K562 (cell line): ENCODE results near the gene TTC23L. TPM values are rescaled to one million over a fixed set of nuclear protein-coding genes. Genes with fewer than 3 reads are reported as not detected.

Experiments
- CAMTA2 ChIP-seq: fragments of 250-450 bp; sonication (Bioruptor Pico); conservative IDR thresholded peaks from 2 replicates; pipeline ENCODE4 v1.5.1; 2022
- ESRRB ChIP-seq: fragments of 250-450 bp; sonication (Bioruptor Pico); IDR thresholded peaks from 2 replicates; pipeline ENCODE4 v1.5.0; 2020; ENCODE audit warnings: mild to moderate bottlenecking, moderate library complexity, borderline replicate concordance
- FOXK2 ChIP-seq, 2 experiments: fragments of 450-650 bp; IDR thresholded peaks in 1 of 2; conservative IDR thresholded peaks in 1 of 2; 2 replicates each; pipeline ENCODE4 v1.6.1; 2016; ENCODE audit warnings: low read depth in 2 of 2, mild to moderate bottlenecking in 1 of 2
- HDAC1 ChIP-seq, 2 experiments: fragments of 450-650 bp; IDR thresholded peaks; 2 replicates each; pipeline ENCODE4 v1.6.1; 2016 to 2017; ENCODE audit warnings: inconsistent platforms in 1 of 2, mild to moderate bottlenecking in 1 of 2, moderate library complexity in 1 of 2
- MAX ChIP-seq: sonication (generic); formaldehyde crosslinking; IDR thresholded peaks from 2 replicates; pipeline ENCODE4 v1.9.0; 2022; ENCODE audit warnings: mild to moderate bottlenecking, missing genetic modification reagents
- NFXL1 ChIP-seq: fragments of 450-650 bp; formaldehyde crosslinking; IDR thresholded peaks from 2 replicates; pipeline ENCODE4 v1.4.0; 2021; ENCODE audit warnings: mild to moderate bottlenecking
- PHB ChIP-seq: fragments of 250-450 bp; sonication (Bioruptor Pico); IDR thresholded peaks from 2 replicates; pipeline ENCODE4 v1.5.0; 2021
- POLR2B ChIP-seq: fragments of 450-650 bp; IDR thresholded peaks from 2 replicates; pipeline ENCODE4 v1.6.1; 2018; ENCODE audit warnings: low read depth; ENCODE audit not compliant: partially characterized antibody
- RFX5 ChIP-seq: IDR thresholded peaks from 2 replicates; pipeline ENCODE4 v1.6.1; 2011; ENCODE audit warnings: low read depth, mild to moderate bottlenecking, improper control_type of control experiment, low read length
- U2AF1 ChIP-seq: fragments of 200-400 bp; formaldehyde crosslinking; optimal IDR thresholded peaks from 2 replicates; pipeline ENCODE3; 2017; ENCODE audit warnings: mild to moderate bottlenecking, low read depth, low read length, moderate library complexity
- ZBTB40 ChIP-seq, 2 experiments: fragments of 450-650 bp in 1 of 2; sonication (generic) in 1 of 2; formaldehyde crosslinking in 1 of 2; IDR thresholded peaks; 2 replicates each; pipeline versions ENCODE4 v1.7.1 to v1.9.0; 2016 to 2022; ENCODE audit warnings: inconsistent platforms in 1 of 2, mild to moderate bottlenecking in 1 of 2, missing genetic modification reagents in 1 of 2
- ZFP91 ChIP-seq: sonication (generic); formaldehyde crosslinking; IDR thresholded peaks from 2 replicates; pipeline ENCODE4 v1.8.0; 2022; ENCODE audit warnings: mild to moderate bottlenecking, missing genetic modification reagents
- ZNF717 ChIP-seq: fragments of 250-450 bp; sonication (Bioruptor Pico); IDR thresholded peaks from 2 replicates; pipeline ENCODE4 v1.5.0; 2021
- polyA plus RNA-seq, 8 experiments: library from polyadenylated mRNA; depleted of rRNA in 4 of 8; stranded (reverse) in 5 of 8; unstranded in 3 of 8; fragments of >200 nt; fragmentation: Nextera tagmentation in 2 of 8; fragmentation: Illumina TruSeq in 1 of 8; extraction: Ambion mirVana in 2 of 8; extraction: Trizol in 1 of 8; gene quantifications; 2 replicates each; pipeline versions ENCODE4 v1.2.1 to v1.2.3, GENCODE V29; 2011 to 2014; ENCODE audit warnings: inconsistent platforms in 1 of 8, missing spikeins in 1 of 8
- total RNA-seq, 7 experiments: library from RNA; depleted of rRNA in 6 of 7; stranded (reverse); fragments of >200 nt in 6 of 7; fragmentation: Illumina TruSeq in 2 of 7; extraction: Trizol in 2 of 7; gene quantifications; 2 replicates each; pipeline versions ENCODE4 v1.2.1 to v1.2.3, GENCODE V29; 2011 to 2021; ENCODE audit warnings: low replicate concordance in 1 of 7
- TF ChIP-seq, protein P1 (sequence below): sonication (generic); formaldehyde crosslinking; IDR thresholded peaks from 2 replicates; pipeline ENCODE4 v1.8.1; 2022; ENCODE audit warnings: missing genetic modification reagents

The TTC23L gene
- total and polyA plus RNA-seq, 9 of the 15 experiments (the other 6 are each of a cell fraction or from before 2014, with no cell fraction given): 0.03 to 0.32 (median 0.14) TPM; not detected in 2

- TF ChIP-seq POLR2B (peak; percentile 68), RFX5 (no peak), NFXL1 (CRISPR knock-in tag) (no peak), ESRRB (CRISPR knock-in tag) (no peak), CAMTA2 (CRISPR knock-in tag) (no peak), ZBTB40 (IDR thresholded peaks at IDR 0.05) (peak; percentile 95), ZBTB40 (CRISPR knock-in tag; IDR thresholded peaks at IDR 0.05) (no peak), ZFP91 (CRISPR knock-in tag) (peak; percentile 55; the same call in 1 of the 2 replicates), FOXK2 (conservative IDR thresholded peaks at IDR 0.05 in 1 of 2, IDR thresholded peaks at IDR 0.05 in 1 of 2; ENCODE audit: low read depth in 2 of 2) (peak in 1 of 2 experiments; percentile 68; a peak in 2 of 4 replicates), PHB (CRISPR knock-in tag) (no peak), HDAC1 (IDR thresholded peaks at IDR 0.05) (peak in 1 of 2 experiments; percentile 96; a peak in 2 of 4 replicates), ZNF717 (CRISPR knock-in tag) (no peak), MAX (CRISPR knock-in tag) (peak; percentile 49; the same call in 1 of the 2 replicates), U2AF1 (no peak)
- TF ChIP-seq, protein P1, sequence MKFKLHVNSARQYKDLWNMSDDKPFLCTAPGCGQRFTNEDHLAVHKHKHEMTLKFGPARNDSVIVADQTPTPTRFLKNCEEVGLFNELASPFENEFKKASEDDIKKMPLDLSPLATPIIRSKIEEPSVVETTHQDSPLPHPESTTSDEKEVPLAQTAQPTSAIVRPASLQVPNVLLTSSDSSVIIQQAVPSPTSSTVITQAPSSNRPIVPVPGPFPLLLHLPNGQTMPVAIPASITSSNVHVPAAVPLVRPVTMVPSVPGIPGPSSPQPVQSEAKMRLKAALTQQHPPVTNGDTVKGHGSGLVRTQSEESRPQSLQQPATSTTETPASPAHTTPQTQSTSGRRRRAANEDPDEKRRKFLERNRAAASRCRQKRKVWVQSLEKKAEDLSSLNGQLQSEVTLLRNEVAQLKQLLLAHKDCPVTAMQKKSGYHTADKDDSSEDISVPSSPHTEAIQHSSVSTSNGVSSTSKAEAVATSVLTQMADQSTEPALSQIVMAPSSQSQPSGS (CRISPR knock-in tag): no peak
These were observed at the start of gene TTC23L (continued) for GRCh38 chr5:34838785-34839714.
